Measurements from ENCODE around the gene KDM4C. TPM values are rescaled to one million over a fixed set of nuclear protein-coding genes. Genes with fewer than 3 reads are reported as not detected.

KDM4C gene
- total RNA-seq, 2 donors from 2014 or later, result 11.0 to 11.9 TPM

DNA sequence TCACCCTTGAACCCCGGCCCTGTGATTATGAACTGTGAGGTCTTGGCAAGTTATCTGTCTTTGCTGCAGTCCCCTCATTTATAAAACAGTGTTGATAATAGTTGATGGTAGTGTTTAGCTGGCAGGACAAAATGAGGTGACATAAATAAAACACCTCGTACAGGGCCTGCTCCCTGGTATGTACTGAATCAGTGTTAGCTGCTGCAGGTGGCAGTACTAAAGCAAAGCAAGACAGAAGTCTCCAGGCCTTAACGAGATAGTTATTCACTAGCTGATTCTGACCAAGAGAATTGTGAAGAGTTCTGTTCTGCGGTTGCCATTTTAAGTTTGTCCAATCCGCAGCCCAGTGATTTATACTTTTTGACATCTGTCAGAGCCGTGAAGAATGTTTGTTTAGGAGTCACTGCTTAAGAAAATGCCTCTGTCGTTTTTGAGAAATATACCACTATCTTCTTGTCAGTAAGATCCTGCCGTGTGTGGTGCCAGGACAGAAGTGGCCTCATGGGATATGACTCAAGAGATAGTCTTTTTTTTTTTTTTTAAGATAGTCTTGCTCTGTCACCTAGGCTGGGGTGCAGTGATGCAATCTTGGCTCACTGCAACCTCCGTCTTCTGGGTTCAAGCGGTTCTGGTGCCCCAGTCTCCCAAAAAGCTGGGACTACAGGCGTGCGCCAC is 75.9 kb downstream of the KDM4C start:
- no peak for DNase-seq (ENCODE audit: low spot score)
- H3K27me3 ChIP-seq, result no peaks in the 10 kb centered on the region
- peaks cover 0 to 6% of the 10 kb centered on the region in 2 donors for H3K4me1 ChIP-seq
- peaks cover 0 to 5% of the 10 kb centered on the region in 2 donors for H3K9me3 ChIP-seq
- no peak overlapping the region for H3K27ac ChIP-seq
- H3K36me3 ChIP-seq, result peaks cover 12% of the 10 kb centered on the region
- TF ChIP-seq, protein P1, sequence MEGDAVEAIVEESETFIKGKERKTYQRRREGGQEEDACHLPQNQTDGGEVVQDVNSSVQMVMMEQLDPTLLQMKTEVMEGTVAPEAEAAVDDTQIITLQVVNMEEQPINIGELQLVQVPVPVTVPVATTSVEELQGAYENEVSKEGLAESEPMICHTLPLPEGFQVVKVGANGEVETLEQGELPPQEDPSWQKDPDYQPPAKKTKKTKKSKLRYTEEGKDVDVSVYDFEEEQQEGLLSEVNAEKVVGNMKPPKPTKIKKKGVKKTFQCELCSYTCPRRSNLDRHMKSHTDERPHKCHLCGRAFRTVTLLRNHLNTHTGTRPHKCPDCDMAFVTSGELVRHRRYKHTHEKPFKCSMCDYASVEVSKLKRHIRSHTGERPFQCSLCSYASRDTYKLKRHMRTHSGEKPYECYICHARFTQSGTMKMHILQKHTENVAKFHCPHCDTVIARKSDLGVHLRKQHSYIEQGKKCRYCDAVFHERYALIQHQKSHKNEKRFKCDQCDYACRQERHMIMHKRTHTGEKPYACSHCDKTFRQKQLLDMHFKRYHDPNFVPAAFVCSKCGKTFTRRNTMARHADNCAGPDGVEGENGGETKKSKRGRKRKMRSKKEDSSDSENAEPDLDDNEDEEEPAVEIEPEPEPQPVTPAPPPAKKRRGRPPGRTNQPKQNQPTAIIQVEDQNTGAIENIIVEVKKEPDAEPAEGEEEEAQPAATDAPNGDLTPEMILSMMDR (IDR thresholded peaks at IDR 0.05), result no peak
- H3K4me3 ChIP-seq, result no peak overlapping the region

DNA sequence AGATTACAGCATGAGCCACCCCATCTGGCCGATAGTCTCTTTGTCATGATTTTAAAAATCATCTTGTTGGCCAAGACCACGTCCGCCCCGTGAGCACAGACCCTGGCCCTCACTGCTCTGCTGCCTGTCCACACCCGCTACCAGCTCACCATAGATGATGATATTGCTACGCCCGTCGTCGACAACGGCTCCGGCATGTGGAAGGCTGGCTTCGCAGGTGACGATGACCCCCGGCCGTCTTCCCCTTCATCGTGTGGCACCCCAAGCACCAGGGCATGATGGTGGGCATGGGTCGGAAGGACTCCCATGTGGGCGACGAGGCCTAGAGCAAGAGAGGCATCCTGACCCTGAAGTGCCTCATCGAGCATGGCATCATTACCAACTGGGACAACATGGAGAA is 76.5 kb downstream of the KDM4C start:
- Histone ChIP-seq H3K36me3 (peaks cover 12% of the 10 kb centered on the region), H3K27me3 (no peaks in the 10 kb centered on the region), H3K27ac (no peak overlapping the region), H3K4me3 (no peak overlapping the region), H3K4me1 (peaks cover 0 to 6% of the 10 kb centered on the region in 2 donors), H3K9me3 (peaks cover 0 to 5% of the 10 kb centered on the region in 2 donors)
- TF ChIP-seq, protein P1 (IDR thresholded peaks at IDR 0.05), result no peak
- no peak for DNase-seq (ENCODE audit: low spot score)

DNA sequence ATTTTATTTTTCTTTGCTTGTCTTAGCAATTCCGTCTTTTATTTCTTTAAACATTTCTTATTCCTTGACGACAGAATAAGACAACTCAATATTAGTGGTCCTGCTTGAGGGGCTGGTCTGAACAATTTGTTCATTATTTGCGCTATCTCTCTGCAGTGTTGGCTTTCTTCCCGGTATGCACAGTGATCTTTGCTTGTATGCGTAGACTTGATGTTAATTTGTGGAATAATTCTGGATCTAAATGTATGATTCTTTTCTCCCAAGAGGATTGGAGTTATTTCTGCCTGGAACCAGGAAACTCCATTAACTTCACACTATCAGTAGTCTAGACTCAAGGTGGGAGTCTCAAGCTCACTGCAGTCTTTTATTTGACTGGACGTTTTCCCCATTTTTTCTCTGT is 80.4 kb downstream of the KDM4C start:
- TF ChIP-seq, protein P1 (IDR thresholded peaks at IDR 0.05), result no peak
- H3K27me3 ChIP-seq, result no peaks in the 10 kb centered on the region
- H3K36me3 ChIP-seq, result peaks cover 12% of the 10 kb centered on the region
- H3K4me1 ChIP-seq, result peaks cover 0 to 6% of the 10 kb centered on the region in 2 donors
- no peak overlapping the region for H3K27ac ChIP-seq
- no peak for DNase-seq (ENCODE audit: low spot score)
- no peak overlapping the region for H3K4me3 ChIP-seq
- no peaks in the 10 kb centered on the region for H3K9me3 ChIP-seq

DNA sequence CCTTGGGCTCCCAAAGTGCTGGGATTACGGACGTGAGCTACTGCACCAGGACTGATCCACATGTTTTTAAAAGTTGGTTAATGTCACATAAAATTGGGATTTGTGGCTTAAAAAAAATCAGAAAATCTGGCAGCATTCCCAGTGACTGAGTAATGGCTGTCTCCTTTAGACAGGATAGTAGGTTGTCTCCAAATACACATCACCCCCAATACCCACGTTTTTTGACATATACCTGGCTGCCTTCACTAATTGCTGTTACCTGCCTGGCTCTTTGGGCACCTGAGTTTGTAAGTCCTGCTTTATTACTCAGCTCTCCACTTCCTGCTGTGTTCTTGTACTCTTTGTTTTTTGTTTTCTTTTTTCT is 84.8 kb downstream of the KDM4C start:
- peaks cover 0 to 6% of the 10 kb centered on the region in 2 donors for H3K4me1 ChIP-seq
- no peak for DNase-seq (ENCODE audit: low spot score)
- no peak overlapping the region for H3K4me3 ChIP-seq
- no peaks in the 10 kb centered on the region for H3K36me3 ChIP-seq
- no peak overlapping the region for H3K27ac ChIP-seq
- no peaks in the 10 kb centered on the region for H3K9me3 ChIP-seq
- H3K27me3 ChIP-seq, result no peaks in the 10 kb centered on the region
- TF ChIP-seq, protein P1 (IDR thresholded peaks at IDR 0.05), result no peak

DNA sequence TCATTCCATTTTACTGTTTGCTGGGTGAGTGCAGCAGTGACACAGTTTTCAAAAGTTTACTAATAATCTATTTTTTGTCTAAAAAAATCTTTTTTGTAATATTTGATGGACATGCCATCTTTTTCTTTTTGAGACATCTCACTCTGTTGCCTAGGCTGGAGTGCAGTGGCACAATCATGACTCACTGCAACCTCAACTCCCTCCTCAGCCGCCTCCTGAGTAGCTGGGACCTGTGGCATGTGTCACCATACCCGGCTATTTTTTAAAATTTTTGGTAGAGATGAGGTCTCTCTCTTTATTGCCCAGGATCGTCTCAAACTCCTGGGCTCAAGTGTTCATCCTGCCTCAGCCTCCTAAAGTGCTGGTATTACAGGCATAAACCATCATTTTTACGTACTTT is 86.0 kb downstream of the KDM4C start:
- H3K27me3 ChIP-seq, result no peaks in the 10 kb centered on the region
- DNase-seq (ENCODE audit: low spot score), result no peak
- H3K36me3 ChIP-seq, result no peaks in the 10 kb centered on the region
- H3K4me1 ChIP-seq, result no peaks in the 10 kb centered on the region
- no peak overlapping the region for H3K4me3 ChIP-seq
- no peaks in the 10 kb centered on the region for H3K9me3 ChIP-seq
- TF ChIP-seq, protein P1 (IDR thresholded peaks at IDR 0.05), result no peak
- H3K27ac ChIP-seq, result no peak overlapping the region

DNA sequence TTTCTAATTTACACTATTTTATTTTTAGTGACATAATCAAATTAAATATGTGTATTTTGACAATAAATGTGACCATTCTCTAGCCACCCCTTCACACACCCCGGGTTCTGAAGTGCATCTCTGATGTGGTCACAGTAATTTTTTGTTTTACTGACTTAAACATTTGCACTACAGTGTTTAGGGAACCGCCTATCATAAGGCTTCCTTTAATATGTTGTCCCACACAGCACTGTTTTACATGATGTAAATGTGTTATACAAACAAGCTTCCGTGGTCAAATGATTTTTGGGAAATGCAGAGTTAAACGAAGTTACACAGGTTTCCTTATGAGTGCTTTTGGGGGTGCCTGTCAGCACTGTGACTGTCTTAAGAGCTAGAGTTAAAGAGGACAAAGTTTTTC is 86.5 kb downstream of the KDM4C start:
- DNase-seq (ENCODE audit: low spot score), result no peak
- no peaks in the 10 kb centered on the region for H3K4me1 ChIP-seq
- no peaks in the 10 kb centered on the region for H3K27me3 ChIP-seq
- no peaks in the 10 kb centered on the region for H3K9me3 ChIP-seq
- TF ChIP-seq, protein P1 (IDR thresholded peaks at IDR 0.05), result no peak
- no peaks in the 10 kb centered on the region for H3K36me3 ChIP-seq
- H3K27ac ChIP-seq, result no peak overlapping the region
- H3K4me3 ChIP-seq, result no peak overlapping the region
